ENCODE results near the gene JRKL. TPM values are rescaled to one million over a fixed set of nuclear protein-coding genes. Genes with fewer than 3 reads are reported as not detected.

The JRKL gene
- 4.4 and 6.5 TPM in 2 replicates for total RNA-seq

GRCh38 chr11:96389720-96390487, at the start of gene JRKL, which contains the start of gene CCDC82:
Gene JRKL (plus strand): TSS chr11:96390013. CDS start chr11:96390650, 637 bp downstream.
Gene CCDC82 (minus strand): TSS chr11:96389912. CDS start chr11:96384747, 5,165 bp downstream.

GRCh38 chr11:96342961-96343711, 46.7 kb upstream of the JRKL start, which contains the start of gene MAML2:
Gene MAML2 (minus strand): TSS chr11:96343195. CDS start chr11:96341895, 1,300 bp downstream.

Small RNA genes lying within 50 kb of the gene (small RNA-seq; reads per million reads assigned to genes)
- gene MIR1260B = not detected

Other genes starting within 250 kb of the JRKL start
- 13.6 and 19.4 TPM in 2 replicates for gene MAML2, start 46.8 kb upstream of the JRKL start, total RNA-seq
- gene CCDC82, start 101 bp upstream of the JRKL start, total RNA-seq = 10.4 and 10.7 TPM in 2 replicates